Stimulated activated CD8-positive, alpha-beta memory T cell treated with anti-CD3 and anti-CD28 coated beads, Interleukin-4, amount 100 ng/mL, for 4 hours (primary cell): ENCODE measurements around the gene PTPRG.

Experiments used
- DNase-seq, 2 donors: peaks; one replicate each; pipeline ENCODE4 v3.0.0-alpha.2; 2020; ENCODE audit warnings: low read depth in 2 of 2, low spot score in 1 of 2

Gene PTPRG

DNA sequence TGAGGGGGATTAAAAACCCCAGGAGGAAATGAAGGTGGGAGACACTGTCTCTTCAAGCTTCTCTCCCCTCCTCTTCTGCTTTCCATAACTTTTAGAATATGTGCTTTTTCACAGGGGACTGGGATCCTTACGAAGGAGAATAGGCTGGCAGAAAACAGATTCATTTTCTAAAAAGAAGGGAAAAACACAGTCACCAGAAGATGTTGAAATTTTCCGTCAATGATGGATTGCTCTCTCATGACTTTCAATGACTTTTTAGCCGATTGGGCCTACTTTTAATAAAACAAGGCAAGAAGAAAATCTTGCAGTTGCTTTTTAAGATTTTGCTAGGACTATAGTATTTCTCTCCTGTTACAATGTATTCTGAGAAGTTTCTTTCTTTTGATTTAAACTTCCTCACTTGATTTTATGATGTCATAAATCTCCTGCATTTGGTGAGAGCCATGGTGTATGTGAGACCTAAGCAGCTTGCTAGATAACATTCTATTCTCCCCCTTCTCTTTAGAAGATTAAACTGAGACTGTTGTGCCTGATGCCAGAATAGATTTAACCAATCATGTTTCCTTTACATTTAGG is 570.7 kb downstream of the PTPRG start:
- no peak for DNase-seq

DNA sequence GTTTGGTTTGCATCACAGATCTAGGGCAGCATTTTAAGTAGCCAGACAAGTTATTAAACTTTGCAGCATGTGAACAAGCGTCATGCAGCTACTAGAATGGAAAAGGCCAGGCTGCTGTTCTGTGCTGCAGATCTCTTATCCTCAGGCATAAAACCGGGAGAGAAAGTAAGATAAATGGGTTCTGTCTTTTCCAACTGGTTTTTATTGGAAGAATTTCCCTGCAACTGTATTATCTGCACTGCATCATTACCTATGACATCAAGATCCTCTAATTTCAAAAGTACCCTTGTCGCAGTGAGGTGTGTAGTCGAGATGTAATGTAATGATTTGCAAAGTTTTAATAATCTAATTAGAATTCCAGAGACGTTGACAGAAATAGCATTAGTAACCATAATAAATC is 571.6 kb downstream of the PTPRG start:
- DNase-seq, result no peak

DNA sequence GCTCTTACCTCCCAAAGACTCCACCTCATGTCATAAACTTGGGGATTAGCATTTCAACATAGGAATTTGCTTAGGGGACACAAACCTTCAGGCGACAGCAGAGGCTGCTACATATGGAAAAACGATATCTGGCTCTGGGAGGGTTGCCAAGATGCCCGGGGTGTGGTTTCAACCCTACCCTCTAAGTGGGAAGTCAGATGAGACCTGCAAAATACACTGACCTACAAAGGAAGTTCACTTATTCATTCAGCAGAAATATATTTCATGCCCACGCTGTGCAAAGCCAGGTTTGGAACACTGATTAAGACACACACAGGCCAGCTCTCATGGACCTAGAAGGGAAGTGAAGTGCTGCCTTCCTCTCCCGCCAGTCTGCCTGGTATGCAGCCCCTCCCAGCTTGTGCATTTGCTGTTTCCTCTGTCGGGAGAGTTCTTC is 572.7 kb downstream of the PTPRG start:
- no peak for DNase-seq

DNA sequence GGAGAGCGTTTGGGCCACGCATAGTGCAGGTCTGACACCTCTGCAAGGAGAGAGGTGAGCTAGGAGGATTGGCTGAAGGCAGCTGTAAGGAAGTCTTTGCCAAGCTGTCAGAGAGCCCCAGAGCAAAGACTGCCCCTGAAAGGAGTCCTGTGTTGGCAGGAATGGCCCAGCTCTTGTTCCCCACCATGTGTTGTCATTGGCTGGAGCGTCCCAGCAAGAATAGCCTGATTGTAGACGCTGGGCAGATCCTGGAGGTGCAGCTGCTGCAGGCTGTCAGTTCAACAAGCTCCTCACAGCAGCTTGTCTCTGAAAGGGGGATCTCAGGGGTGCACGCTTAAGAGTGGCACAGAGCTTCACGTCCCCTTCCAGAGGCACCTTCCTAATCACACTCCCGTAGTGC is 574.4 kb downstream of the PTPRG start:
- DNase-seq, result no peak

DNA sequence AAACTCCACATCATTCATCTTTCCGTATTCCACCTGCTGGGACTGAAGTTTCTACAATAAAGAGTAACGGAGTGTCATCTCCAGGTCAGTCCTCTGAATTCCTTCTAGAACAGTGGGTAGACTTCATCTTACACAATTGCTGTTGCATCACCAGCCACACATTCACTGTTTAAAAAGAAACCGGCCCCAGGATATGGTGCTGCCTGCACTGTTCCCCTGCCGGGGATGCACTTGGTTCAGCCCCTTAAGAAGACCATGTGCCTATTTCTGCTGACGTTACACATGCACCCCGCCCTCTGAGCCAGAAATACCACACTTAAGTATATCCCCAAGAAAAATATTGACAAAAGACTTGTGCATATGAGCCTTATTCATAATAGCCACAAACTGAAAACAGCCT is 578.6 kb downstream of the PTPRG start:
- no peak for DNase-seq

DNA sequence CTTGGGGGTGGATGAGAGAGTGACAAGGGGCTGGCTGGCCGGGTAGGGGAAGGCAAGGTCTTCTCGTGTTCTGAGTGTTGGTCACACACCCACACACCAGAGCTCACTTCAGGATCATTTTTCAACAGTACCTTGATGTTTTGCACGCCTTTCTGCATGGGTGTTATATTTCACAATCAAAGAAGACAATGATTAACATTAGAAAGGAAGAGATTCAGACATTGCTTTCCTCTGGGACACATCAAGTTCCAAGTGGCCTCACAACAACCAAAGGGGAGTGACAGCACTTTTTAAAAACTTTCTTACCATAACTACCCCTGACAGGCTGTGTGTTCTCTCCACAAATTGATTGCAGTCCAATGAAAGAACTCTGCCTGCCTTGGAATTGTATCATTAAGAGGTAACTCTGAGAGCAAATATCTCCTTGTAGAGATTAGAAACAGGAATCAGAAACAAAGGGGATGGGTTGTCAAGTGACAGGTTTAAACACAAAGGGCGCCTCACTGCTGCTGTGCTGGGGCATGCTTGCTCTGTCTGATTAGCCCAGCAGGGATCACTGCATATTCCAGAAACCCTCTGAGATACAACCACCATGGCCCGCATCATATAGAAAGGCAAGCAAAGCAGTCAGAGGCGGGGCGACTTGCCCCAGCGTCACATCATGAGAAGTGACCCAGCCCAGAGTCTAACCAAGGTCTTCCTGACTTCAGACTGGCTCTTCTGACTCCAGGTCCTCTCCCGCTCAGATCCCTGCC is 581.1 kb downstream of the PTPRG start:
- no peak for DNase-seq

DNA sequence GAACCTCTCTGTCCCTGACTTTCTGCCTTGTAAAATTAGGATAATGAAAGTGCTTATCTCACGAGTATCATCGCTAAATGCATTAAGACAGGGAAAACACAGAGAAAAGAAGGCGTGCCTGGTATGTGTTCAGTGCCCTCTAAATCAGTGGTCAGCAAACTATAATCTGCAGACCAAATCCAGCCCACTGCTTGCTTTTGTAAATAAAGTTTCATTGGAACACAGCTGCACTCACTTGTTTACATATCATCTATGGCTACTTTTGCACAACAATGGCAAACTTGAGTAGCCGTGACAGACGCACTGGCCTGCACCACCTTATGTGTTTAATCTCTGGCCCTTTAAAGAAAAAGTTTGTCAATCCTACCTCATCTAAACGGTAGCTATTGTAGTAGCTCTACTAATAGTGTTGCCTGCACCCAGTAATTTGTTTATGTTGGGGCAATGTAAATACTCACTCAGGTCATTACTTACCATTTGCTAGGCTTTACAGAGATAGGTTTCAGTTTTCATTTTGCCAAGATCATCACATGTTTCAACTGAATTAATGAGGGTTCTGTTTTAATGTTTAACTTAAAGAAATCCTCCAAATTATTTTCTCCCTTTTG is 582.6 kb downstream of the PTPRG start:
- no peak for DNase-seq

DNA sequence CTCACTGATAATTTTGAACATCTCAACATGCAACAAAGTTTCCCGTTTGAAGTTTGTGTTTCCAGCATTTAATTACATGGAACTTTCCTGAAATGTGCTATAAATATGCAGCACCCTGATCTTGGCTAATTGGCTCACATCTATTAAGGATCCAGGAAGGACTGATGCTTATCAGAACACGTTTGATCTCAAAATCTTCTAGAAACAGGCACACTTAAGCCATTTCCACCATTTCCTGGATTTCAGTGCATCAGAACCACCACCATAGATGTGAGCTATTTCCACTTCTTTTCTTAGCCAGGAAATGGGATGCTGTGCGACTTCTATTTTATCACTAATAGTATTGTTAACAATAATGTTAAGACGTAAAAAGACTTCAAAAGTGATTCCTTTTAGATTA is 583.1 kb downstream of the PTPRG start:
- DNase-seq, result no peak

DNA sequence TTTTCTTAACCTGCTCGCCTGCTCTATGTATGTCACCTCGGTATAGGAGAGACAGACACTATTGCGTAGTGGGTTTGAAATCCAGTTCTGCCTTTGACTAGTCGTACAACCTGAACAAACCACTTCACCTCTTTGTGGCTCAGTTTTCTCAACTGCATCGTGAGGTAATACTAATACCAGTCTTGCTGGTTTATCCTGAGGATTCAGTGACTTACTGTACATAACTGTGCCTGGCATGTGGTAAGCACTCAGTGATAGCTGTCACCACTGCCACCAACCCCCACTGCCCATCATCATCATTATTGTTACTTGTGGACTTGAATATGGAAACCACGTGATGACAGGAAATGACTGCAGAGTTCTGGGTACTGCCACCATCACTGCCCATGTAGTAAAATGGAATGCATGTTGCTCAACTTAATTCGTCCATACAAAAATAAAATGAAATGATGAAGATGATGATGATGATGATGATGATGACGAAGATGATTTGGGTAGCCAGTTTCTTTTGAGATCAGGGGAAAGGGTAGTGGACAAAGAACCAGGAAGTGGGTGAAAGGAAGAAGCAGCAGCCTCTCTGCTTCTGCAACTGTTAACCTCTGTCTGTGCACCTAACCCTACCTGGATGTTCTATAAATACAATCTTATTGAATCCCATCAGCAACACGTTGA is 583.9 kb downstream of the PTPRG start:
- no peak for DNase-seq

DNA sequence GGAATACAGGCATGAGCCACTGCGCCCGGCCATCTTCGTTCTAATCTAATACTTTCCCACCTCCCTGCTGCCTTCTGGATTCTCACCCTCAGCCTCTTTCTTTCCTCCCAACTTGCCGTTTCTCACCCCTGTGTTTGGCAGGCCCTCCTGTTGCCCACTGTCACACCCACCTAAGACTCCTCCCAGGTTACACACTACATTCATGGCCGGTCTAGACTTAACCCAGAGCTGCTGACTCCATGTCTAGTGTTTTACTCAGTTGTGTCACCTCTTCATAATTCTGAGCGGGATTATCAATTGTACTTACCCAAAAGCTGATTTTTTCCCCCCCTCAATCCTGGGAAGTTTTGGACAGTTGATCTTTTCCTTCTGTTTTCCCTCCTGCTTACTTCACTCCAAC is 588.2 kb downstream of the PTPRG start:
- DNase-seq, result no peak

DNA sequence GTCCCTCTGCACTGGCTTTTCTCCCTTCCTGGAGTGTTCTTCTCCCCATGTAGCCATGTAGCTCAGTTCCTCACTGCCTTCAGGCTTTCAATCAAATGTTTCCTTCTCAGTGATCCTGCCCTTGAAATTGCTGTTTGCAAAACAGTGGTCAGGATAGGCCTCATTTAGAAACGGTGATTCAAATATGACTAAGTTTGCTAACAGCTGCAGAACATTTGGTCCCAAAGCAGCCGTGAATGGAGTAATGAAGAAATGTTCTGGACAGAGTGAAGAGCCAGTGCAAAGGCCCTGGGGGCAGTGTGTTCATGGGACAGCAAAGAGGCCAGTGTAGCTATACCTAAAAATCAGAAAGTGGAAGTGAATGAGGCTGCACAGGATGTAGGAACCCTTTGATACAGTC is 588.6 kb downstream of the PTPRG start:
- no peak for DNase-seq

DNA sequence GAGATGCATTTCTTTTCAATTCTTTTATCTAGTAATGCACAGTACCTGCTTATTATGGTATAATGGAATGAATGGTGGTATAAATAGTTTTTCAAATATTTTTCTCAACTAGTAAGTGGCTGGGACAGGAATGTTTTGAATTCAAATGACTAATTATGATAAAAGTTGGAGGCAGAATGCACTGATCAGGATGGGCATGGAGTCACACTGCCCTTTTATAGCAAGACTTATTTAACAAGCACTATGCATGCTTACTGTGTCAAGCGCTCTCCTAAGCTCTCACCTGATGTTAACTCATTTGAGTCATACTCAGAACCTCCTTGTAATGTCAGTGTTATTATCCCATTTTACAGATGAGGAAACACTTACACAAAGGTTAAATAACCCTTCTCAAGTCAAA is 590.2 kb downstream of the PTPRG start:
- DNase-seq, result no peak

DNA sequence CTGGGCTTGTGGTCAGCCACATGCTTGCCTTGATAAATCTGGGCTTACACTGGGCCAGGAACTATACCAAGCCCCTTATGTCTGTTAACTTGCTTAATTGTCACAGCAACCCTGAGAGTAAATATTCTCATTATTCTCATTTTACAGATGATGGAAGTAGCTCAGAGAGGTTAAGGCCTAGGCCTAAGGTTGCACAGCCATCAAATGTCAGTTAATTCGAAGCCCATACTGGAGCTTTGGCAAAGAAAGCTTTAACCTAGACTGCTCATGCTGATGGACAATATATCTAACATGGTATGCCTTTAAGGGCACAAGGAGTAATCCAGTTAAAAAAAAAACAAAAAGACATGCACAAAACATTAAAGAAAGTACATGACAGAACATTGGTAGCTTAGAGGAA is 591.9 kb downstream of the PTPRG start:
- no peak for DNase-seq

DNA sequence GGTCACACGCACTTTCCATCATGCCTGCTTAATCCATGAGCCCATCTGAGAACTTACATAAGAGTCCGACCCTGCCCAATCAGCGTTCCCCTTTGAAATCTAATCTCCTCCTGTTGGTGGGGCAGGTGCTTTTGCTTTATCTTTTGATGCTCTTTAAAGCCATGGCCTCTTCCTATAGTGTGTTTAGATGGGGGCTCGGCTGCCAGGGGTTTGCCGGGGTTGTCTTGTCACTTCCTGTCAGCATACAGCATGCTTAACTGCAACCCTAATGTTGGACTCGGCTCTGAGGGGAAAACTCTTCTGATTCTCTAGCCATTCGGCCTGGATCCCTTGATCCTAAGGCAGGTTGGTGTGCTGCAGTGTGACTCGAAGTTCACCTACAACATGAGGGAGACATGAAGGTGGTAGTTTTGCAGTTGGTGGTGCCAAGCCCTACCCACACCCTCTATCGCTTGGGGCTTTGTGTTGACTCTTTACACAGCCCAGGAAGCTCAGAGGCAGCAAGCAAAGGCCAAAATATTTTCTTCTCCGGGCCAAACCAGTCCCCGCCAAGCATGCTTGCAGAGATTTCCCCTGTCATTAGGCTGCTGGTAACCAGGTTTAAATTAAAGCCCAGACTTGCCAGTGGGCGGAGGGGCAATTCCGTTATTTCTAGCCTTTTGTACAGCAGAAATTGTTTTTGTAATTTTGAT is 593.2 kb downstream of the PTPRG start:
- no peak for DNase-seq

DNA sequence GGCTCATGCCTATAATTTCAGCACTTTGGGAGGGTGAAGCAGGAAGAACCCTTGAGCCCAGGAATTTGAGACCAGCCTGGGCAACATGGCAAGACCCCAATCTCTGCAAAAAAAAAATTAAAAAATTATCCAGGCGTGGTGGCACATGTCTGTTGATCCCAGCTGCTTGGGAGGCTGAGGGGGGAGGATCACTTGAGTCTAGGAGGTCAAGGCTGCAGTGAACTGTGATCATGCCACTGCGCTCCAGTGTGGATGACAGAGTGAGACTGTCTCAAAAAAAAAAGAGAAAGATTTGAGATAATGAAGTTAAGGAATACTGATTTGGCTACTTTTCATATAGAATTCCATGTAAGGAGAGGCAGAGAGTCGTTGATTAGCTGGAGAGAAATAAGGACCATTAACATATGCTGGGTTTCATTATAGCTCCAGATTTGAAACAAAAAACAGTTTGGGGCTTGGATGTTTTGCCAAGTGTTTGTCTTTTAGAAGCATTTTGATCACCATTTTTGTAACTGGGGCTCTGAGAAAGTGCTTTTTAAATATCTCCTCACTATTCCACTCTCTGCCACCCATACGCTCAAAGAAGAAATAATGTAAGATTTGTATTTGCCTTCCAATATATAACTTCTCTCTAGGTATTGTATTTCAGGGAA is 597.8 kb downstream of the PTPRG start:
- no peak for DNase-seq

DNA sequence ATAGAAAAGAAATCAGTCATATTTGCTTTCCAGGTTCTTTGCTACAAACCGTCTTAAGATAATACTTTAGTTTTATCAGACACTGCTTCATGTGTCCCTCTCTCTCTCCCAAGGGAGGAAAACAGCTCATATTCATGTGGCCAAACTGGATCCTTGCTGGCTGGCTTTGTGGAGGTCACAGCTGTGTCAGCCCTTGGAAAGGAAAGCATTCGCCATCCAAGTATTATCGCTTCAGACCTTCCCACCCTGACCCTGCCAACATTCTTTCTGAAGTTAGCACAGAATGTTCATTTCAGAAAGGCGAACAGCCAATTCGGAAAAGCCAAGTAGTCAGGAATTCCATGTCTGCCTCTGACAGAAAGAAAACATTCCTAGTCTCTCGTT is 598.3 kb downstream of the PTPRG start:
- DNase-seq, result no peak

DNA sequence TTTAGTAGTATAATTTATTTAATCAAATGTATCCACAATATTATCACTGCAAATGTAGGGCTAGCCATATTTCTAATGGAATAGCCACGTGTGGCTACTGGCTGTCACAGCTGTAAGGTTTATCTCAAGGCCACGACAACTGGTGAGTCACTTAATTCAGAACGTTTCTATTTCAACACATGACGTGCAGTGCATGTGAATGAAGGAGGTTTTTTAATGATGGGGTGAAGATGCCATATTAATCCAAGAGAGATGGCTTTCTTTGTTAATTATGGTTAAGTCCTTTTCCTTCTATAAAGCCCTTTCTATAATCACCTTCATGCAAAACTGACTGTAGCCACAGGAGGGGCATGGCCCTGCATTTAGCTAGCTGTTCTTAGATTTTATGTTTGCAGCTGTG is 600.0 kb downstream of the PTPRG start:
- no peak for DNase-seq

DNA sequence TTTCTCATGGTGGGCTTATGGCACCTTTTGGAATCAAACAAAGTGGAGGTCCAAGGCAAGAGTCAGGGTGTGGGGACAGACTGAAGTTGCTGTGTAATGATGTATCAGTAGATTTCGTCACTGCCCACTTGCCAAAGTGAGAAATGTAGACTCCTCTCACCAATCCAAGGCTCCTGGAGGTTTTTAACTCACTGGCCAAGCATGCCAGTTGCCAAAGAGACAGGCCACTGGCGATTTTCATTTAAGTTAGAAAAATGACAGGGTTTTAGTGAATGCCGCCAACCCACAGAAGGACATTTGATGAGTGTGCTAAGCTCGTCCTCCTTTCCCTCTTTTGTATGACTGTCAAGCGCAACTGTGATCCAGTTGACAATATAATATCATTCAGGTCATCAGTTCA is 602.8 kb downstream of the PTPRG start:
- no peak for DNase-seq

DNA sequence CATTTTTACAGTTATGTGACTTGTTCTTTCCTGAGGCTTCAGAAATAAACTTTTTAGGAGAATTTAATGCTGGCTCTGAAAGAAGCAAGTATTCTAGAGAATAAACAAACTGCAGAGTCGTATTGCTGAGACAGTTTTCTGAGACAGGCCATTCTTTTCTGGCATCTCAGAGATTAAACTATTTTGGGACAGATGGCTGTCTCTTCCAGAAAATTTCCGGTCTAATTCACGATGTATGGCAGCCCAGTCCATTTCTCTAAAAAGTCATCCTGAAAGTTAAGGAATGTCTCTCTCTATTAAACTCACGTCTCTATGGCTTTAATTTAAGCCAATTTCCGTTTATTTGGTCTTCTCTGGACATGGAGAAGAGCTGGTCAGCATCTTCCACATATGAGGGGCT is 603.4 kb downstream of the PTPRG start:
- DNase-seq, result no peak

DNA sequence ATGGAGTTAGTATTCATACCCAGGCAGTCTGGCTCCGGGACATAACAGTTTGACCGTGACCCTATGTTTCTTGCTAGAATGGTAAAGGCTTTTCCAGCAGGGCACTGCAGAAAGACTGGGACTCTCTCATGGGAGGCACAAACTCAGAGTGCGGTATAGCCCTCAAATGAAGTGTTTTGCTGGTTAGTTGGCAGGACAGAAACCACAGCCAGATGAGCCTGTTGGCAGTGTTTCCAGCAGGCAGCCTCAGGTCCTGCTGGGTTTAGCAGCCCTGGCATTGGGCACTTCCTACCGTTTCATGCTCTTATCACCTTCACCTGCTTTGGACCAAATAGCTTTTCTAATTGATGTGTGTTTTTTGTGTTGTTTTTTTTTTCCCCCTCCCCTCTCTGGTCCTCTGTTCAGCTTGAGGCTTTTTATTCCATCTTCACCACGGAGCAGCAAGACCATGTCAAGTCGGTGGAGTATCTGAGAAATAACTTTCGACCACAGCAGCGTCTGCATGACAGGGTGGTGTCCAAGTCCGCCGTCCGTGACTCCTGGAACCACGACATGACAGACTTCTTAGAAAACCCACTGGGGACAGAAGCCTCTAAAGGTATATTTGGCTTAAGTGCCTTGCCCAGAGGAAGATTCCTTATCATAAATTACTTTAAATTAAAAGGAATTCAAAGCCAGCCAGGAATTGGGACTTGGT is 606.3 kb downstream of the PTPRG start:
- DNase-seq, result no peak

DNA sequence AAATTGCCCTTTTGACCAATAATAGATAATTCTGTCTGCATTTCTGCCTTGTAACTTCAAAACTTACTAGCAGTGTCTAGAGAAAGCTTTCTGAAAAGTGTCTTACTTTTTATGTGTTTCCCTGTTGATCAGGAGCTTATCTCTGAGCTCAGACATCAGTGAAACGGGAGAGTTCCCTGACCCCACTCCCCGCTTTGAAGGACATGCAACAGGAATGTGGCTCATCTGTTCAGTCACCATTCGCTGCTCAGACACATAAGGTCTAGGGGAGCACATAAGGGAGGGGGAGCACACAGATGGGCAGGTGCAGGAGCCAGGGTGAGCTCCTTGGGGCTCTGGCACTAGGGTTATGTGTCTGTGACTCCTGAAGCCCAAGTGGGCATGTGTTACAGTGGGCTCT is 607.0 kb downstream of the PTPRG start:
- no peak for DNase-seq
